ENCODE results near the gene SRGAP3.

Gene SRGAP3

DNA sequence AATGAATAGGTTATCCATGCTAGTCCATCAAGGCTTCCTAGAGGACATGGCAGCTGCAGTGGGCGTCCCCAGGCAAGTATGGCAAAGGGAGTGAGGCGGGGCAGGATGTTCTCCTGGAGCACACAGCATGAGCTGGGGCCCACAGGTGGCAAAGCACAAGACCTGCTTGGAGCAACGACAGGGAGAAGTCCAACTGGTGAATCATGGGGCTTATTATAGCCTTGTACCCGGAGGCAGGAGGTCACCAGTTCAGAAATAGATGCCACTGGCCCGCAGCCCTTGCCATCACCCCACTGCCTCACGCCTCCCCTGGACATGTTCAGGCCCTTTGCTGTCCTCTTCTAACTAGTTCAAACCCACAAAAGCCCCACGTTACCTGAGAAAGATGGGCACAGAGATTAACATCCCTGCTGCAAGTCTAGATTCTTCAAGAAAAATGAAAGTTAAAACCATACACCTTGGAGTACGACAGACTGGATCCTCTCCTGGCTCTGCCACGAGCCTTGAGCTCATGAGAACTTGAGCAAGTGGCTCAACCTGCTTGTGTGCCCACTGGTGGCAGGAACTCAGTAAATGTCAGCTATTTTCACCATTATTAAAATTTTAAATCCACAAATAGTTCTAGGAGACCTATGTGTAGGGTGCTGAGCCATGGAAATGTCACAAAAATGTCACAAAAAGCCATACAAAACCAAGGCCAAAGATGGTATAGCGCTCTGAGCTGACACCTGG lies 1.8 kb upstream of the SRGAP3 start:
- no peak for DNase-seq

DNA sequence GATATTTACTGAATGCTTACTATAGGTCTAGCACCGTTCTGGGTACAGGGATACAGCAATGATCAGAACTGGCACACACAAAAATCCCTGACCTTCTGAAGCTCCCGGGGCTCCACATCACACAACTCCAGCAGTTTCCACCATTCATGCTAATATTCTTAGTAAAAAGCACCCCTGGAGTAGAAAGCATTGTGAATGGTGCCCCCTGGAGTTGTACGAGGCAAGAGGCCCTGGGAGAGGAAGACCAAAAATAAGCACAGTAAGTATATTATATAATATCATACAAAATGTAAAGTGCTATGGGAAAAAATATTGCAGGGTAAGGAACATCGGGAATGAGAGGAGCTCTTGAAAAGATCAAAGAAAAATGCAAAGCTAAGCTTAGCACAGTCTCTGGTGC lies 790 bp upstream of the SRGAP3 start:
- DNase-seq = peak; percentile 35

DNA sequence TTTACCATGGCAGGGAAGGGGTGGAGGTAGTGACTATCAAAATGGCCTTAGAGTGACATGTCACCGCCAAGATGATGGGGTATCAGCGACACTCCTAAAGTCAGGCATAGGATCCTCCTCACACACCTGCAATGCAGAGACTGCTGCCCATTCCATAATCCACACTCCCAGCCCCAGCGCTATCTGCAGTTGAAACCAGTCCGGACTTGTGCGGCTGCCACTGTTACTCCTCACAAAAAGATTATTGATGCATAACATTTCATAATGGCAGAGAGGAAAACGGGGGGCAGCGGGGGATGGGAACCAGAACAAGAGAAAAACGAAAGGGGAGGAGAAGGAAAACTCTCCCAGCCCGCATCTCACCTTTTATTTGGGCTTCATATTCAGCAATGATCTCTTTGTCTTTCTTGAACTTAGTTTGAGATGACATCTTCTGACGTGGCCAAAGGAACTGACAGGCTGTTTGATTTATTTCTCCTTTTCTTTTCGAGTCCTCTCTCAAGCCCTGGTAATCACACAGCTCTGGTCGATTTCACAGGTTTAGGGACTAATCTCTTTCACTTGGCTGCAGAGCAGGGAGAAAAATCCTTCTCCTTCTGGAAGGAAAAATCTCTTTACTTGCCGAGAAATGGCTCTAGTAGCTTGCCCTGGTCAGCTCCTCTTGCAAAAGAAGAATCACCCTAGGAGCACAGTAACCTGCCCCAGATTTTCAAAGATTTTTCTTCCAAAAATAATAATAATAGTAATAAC lies 749 bp downstream of the SRGAP3 start:
- DNase-seq = peak; percentile 84

DNA sequence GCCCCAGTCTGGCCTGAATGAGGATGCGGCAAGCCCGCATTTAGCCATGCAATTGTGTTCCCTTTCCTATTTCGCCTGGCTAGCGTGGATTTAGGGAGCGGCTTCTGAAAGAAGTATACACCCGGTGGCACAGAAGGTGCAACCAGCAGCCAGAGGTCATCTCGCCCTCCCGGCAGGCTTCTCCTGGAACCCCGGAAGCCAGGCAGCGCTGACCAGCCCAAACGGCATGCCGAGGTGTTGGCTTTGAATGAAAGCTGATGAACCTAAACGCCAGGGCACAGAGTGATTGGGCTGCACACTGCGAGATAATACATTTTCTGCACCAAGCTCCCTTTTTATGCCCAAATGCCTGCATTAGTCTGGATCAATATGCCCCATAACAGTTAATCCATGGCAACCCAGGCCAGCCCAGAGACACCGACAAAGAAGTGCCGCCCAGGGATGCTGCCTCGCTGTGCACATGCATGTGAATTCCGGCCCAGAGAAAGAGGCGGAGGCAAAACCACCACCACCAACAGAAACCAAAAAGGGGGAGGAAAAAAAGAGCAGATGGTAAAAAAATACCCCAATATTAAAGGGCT lies 1.4 kb downstream of the SRGAP3 start:
- DNase-seq = peak; percentile 76

DNA sequence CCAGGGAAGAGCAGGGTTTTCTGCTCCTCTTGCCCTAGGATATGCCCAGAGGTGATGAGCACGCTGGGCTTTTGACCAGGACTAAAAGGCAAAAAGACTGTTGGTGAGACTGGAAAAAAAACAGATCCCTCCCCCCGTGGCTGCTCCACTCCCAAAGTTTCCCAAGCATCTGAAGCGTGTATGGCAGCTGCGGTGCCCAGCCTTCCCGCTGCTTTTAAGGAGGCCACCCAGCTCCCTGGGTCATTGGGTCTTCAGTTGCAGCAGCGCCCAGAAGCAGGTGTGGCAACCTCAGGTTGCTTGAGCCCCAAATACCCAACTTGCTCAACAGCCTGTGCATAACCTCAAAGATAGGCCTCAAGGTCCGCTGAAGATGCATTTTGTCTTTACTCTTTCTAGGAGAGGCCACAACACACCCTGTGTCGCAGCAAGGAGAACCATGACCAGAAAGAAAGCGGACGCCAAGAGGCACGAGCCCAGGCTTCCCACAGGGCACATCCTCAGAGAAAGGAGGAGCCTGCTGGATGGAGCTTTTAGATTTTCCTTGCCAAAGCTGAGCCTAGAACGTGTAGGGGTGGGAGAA lies 2.0 kb downstream of the SRGAP3 start:
- peak; percentile 76 for DNase-seq

DNA sequence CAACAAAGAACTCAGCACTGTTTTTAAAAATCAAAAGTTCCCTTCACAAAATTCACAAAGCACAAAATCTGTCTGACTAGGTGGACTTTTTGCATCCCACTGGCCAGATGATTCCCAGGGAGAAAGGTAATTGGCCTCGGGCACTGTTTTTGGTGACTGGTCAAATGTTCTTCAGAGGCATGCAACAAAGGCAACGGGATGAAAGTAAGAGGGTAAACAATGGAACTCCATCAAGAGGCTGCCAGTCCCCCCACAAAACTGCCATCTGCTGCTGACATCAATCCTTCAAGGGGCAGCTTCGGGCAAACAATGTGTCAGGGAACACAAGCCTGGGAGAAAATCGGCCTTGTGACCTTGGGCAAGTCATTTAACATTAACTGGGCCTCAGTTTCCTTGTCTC lies 3.3 kb downstream of the SRGAP3 start:
- peak; percentile 52 for DNase-seq

DNA sequence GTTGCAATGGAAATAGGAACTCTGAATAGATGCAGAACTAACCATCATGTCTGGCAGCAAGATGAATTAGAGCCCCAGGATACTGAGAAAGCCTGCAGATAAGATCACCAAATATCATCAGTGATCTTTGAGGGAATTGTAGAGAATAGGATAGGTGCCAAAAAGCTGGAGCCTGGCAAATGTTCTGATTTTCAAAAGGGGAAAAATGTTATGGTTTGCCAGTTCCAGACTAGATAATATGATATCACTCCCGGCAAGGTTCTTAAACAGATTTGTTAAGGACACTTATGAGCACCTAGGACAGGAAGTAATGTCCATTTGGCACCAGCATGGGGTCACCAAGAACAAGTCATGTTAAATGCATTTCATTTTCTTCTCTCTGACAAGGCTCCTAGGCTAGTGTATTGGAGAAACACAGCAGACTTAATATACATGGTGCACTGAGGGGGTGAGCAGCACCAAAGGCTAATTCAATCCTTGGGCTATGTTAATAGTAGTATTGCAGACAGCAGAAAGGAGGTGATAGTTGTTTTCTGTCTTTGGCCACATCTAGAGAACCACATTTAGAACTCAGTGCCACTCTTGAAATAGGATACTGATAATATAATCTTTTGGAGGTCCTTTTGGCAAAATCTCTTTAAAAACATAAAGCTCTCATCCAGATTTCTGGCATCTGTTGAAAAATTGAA lies 4.8 kb downstream of the SRGAP3 start:
- no peak for DNase-seq

DNA sequence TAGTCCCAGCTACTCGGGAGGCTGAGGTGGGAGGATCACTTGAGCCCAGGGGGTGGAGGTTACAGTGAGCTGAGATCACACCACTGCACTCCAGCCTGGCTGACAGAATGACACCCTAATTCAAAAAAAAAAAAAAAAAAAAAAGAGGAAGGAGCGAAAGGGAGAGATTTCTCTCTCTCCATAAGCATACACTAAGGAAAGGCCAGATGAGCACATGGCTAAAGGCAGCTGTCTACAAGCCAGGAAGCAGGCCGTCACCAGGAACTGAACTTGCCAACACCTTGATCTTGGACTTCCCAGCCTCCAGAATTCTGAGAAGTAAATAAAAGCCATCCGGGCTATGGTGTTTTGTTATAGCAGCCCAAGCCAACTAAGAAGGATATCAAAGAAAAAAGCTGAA lies 7.5 kb downstream of the SRGAP3 start:
- no peak for DNase-seq

DNA sequence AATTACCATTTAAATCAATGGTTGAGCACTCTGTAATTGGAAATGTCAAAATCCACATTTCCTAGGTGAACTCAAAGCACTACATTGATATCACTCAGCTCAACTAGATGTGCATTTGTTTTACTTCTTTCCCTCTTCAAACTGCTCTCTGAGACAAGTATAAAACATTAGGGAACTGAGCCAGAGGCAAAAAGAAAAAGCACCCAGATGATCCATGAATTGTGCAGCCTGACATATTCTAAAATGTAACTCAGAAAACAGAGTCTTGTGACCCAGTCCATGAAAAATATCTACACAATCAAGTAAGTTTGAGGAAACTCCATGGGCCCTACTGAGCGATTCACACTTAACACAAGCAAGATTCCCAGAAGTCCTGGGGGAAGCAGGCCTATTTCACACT lies 9.8 kb downstream of the SRGAP3 start:
- DNase-seq = no peak

DNA sequence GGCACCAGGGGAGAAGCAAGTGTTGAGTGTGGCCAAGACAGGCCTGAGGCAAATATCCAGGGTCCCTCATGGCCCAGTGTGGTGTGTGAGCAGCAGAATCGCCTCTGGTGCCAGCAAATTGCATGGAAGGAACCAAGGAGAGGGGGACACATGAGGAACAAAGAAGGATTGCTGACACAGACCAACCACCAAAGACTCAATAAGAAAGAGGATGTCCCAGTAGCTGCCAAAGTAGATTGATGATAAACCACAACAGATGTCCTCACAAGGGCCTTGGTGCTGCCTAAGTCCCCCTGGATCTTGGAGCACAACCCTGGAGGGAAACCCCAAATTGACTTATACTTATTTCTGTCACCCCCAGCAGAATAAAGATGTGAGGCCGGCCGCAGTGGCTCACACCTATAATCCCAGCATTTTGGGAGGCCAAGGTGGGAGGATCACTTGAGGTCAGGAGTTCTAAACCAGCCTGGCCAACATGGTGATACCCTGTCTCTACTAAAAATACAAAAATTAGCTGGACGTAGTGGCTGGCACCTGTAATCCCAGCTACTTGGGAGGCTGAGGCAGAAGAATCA lies 10.6 kb downstream of the SRGAP3 start:
- no peak for DNase-seq

DNA sequence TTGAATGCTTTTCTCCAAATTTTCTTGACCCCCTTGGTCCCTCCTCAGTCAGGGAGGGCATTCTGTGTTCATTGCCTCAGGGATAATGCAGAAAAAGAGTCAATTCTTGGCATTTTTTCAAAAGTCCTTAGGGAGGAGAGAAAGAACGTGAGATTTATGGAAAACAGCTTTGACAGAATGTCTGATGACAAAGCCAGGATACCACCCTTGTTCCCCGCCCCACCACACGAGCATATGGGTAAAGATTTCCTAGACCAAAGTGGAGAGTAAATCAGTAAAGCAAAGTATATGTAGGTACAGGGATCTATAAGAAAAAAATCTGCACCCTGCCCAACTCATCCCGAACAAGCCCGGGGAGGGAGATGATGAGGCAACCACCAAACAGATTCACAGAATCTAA lies 11.2 kb downstream of the SRGAP3 start:
- DNase-seq = no peak

DNA sequence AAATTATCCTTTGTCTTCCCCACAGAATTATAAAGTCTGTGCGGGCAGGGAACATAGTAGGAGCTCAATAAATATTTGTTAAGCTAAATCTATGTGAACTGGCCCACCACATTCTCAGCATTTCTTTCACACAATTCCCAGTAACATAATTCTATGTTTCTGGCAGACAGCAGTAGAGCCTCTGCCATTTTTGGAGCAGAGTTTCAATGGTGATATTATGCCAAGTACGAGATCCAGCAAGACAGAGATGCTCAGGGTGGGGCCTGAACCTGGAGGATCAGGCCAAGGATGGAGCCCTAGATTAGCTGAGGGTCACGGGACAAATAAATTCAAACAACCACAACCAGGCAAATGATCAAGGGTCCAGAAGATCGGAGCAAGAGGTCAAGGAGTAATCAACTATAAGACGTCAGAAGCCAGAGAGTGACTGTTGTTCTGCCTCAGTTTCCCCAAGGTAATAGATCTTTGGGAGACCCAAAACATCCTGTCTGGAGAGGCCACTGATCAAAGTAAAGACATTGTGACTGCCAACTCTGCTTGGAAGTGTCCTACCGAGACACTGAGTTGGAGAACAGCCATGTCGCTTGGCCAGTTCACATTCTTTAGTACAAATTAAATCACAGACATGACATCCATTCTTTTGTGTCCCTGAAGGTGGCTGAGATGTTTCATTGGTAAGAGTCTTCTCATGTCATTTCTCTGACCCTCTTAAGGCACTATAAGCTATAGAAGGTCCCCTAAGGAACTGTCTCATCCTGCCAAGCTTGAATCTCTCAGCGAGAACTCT lies 15.4 kb downstream of the SRGAP3 start:
- DNase-seq = no peak

DNA sequence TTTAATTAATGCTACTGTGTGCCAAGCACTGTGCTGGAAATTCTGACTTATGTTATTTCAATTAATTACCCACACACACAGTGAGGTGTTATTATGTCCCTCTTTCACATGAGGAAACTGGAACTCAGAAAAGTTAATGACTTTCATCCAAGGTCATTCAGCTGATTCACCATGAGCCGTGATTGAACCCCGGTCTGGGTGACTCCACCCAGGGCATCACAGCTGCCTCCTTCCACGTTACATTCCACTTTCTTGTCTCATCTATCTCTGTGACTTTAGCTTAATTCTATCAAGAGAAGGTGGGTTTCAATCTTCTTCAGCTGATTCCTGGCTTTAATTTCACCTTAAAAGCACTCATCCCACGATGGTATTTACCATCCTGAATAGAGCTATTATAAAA lies 16.3 kb downstream of the SRGAP3 start:
- DNase-seq = no peak

DNA sequence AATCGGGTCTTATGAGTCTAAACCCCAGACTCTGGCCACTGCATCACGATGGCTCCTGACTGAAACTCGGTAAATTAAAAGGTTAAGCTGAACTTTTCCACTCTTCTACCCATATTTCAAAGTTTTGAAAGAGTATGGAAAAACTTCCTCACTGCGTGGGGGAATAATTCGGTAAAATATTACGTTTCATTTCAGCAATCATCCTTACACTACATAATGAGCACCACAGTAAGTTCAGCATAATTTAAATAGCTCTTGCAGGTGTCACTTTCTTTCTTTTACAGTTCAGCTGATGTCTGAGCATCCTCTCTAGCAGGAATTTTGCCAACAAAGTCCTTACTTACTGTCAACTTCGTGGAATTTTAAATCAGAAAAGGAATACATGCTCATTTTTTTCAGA lies 17.5 kb downstream of the SRGAP3 start:
- DNase-seq = no peak

DNA sequence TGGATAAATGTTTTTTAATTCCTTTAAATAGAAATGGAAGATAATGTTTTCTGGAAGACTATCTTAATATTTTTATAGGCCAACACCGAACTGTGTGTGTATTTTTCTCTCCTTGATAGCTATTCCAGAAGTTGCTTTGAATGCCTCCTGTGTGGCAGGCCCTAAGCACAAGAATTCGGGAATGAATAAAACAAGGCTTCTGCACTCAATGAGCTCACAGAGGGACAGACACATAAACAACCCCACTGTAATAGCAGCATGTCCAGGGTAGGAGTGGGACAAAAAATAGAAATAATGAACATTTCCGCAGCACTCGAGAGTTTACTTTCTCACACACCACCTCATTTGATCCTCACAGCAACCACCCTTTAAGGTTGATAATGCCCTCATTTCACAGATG lies 18.0 kb downstream of the SRGAP3 start:
- DNase-seq = peak; percentile 43

DNA sequence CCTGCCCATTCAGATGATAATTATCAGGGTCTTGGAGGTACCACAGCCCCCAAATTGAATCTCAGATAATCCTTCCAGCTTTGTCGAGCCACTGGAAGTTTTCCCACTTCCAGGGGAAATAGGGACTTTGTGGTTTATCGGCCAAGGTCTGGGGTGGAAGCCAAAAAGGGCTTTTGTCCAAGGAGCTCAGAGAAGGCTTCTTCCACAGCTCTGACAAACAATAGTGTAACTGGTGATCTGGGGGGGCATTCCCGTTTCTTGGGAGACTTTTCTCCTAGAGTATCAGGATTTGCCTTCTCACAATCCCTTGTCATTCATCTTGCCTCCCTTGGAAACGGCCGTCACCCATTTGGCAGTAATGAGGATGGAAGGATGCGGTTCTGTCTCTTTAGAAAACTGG lies 18.4 kb downstream of the SRGAP3 start:
- DNase-seq = peak; percentile 76

DNA sequence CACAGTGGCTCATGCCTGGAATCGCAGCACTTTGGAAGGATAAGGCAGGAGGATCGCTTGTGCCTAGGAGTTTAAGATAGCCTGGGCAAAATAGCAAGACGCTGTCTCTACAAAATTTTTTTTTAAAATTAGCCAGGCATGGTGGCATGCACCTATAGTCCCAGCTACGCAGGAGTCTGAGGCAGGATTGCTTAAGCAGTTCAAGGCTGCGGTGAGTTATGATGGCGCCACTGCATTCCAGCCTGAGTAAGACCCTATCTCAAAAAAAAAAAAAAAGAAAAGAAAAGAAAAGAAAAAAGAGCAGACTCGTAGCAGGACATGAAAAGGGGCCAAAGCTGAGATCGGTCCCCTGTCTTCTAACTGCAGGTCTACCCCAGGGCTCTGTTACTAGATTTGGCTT lies 18.9 kb downstream of the SRGAP3 start:
- no peak for DNase-seq

DNA sequence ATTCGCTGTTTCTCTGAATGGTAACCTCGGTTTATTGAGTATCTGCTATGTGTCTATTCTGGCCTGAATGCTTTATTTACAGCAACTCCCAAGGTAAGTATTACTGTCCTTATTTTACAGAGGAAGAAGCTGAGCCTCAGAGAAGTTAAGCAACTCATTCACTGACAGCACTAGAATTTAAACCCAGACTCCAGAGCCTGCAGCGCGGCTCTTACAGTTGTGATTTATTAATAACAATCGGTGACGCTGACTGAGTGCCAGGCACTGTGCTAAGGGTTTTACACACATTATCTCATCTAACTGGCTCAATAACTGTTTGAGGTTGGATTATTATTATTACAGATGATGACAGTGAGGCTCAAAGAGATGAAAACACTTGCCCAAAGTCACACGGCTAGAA lies 19.6 kb downstream of the SRGAP3 start:
- no peak for DNase-seq

DNA sequence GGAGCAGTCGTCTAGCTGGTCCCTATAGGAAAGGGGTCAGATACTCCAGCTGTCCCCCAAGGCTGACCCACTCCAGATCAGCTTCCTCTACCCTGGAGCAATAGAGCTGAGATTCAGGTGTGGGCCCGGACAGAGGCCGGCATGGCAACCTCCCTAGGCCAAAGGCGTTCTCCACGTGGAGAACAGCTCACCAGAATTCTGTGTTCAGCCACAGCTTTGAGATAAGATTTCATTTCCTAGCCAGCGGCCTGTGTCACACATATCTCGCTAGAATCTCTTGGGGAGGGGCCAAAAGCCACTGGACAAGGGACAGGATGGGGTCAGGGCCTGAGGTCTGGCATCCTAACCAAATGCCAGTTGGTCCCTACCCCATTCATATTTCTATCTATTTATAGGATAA lies 20.1 kb downstream of the SRGAP3 start:
- DNase-seq = no peak

DNA sequence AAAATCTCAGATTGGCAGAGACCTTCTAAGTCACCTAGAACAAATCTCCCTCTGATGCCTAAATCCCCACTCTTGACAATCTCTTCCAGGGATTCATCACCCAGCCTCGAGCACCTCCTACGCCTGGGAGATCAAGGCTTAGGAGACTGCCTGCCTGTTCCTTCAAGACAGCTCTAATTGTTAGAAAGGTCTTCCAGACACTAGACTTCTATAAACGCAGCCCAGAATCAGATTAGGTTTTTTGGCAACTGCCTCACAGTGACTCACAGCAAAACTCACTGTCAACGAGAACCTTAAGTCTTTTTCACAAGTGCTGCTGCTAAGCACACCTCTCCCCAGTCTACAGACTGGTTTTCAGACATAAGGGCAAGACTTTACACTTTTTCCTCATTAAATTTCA lies 23.1 kb downstream of the SRGAP3 start:
- DNase-seq = no peak

DNA sequence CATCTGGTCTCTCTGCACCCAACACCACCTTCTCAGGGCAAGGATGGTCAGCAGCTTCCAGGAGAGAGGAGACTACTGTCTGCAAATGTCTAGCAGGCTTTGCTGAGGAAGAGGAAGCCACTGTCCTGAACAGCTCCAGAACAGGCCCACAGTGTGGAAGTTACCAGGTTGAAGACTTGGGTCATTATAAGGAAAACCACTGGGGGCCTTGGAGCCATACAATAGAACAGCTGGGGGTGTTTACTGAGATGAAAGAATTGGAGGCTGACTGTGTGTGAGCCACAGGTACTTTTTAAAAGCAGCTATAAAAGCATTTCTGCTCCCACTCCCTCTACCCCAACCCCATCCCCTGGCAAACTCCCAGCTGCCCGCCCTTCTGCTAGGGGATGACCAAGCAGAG lies 24.2 kb downstream of the SRGAP3 start:
- DNase-seq = no peak

DNA sequence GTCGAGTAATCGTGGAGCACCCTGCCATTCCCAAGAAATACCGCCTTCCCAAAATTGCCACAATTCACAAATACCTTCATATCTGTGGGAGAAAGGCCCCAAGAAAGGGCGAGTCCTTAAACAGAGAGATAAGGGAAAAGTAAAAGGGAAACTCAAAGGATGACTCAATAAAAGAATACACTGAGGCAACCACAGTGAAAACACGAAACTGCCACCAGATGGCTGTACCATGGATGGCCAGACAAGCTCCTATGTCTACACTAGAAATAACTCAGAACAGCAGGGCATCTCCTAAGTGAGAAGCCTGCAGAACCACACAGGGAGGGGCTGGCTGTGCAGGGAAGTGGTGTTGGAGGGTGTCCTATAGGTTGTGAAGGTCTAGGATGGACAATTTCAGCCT lies 25.0 kb downstream of the SRGAP3 start:
- no peak for DNase-seq

Measured in eye (tissue), 1 donor.